Right ventricle myocardium inferior (tissue), 1 donor: ENCODE results near the gene VSIR. TPM values are rescaled to one million over a fixed set of nuclear protein-coding genes. Genes with fewer than 3 reads are reported as not detected.

Source experiments
- microRNA-seq: library from miRNA; unstranded; fragments of <30 nt; microRNA quantifications from one replicate; pipeline ENCODE4 v1.2.0, GENCODE V29; 2020
- total RNA-seq: library from RNA; stranded (reverse); fragmentation: NEBNext Ultra II Directional; extraction: Animal tissue kit (Norgen Biotek cat#: 25700); gene quantifications from one replicate; pipeline ENCODE4 v1.2.1, GENCODE V29; 2021
- donor health status: DM: no; HTN: yes; CAD: no; lungs with severe emphysema.

Gene VSIR
- total RNA-seq, 1 donor from 2014 or later: 140 TPM

Small RNA genes within 50 kb of the gene (microRNA-seq; reads per million reads assigned to microRNA genes)
- gene MIR7152: not detected

Other genes starting within 250 kb of the VSIR start
- 0.05 TPM for gene C10orf105, start 53.7 kb downstream of the VSIR start, total RNA-seq
- 1,777 TPM for gene PSAP, start 77.7 kb upstream of the VSIR start, total RNA-seq
- 18.1 TPM for gene CHST3, start 190.9 kb upstream of the VSIR start, total RNA-seq